RWPE2 (cell line): Measurements from ENCODE around the gene REG4.

Source experiments
- ATAC-seq: fragments of 200-7000 bp; cut with Tn5 transposase; 3 replicates; pipeline ENCODE4 v1.9.1; 2021; ENCODE audit warnings: low read depth
- DNase-seq: peaks from one replicate; pipeline ENCODE4 v3.0.0-alpha.2; 2020; ENCODE audit warnings: low spot score
- H3K27ac ChIP-seq: fragments of 450-650 bp; 2 replicates; pipeline ENCODE4 v1.5.1; 2017; ENCODE audit warnings: mild to moderate bottlenecking; ENCODE audit not compliant: poor library complexity, severe bottlenecking
- H3K27me3 ChIP-seq: fragments of 250-450 bp; sonication (Bioruptor Pico); 2 replicates; pipeline ENCODE4 v1.5.1; 2021; ENCODE audit warnings: mild to moderate bottlenecking, moderate library complexity; ENCODE audit not compliant: insufficient read depth, poor library complexity, severe bottlenecking
- H3K36me3 ChIP-seq: fragments of 250-450 bp; sonication (Bioruptor Pico); 2 replicates; pipeline ENCODE4 v1.5.1; 2020; ENCODE audit warnings: low read depth, mild to moderate bottlenecking, moderate library complexity
- H3K4me1 ChIP-seq: fragments of 250-450 bp; sonication (Bioruptor Pico); 2 replicates; pipeline ENCODE4 v1.5.1; 2021; ENCODE audit warnings: mild to moderate bottlenecking, moderate library complexity; ENCODE audit not compliant: insufficient read depth, poor library complexity, severe bottlenecking
- H3K4me3 ChIP-seq: fragments of 250-450 bp; sonication (Bioruptor Pico); 2 replicates; pipeline ENCODE4 v1.5.1; 2021; ENCODE audit warnings: mild to moderate bottlenecking, moderate library complexity; ENCODE audit not compliant: severe bottlenecking
- H3K9me3 ChIP-seq: fragments of 250-450 bp; sonication (Bioruptor Pico); 2 replicates; pipeline ENCODE4 v1.5.1; 2021; ENCODE audit warnings: mild to moderate bottlenecking, moderate library complexity; ENCODE audit not compliant: severe bottlenecking
- TF ChIP-seq, protein P1 (sequence below): fragments of 450-650 bp; IDR thresholded peaks from one replicate; pipeline ENCODE4 v1.5.1; 2017; ENCODE audit warnings: mild to moderate bottlenecking, moderate library complexity; ENCODE audit not compliant: poor library complexity, severe bottlenecking

The REG4 gene

GRCh38 chr1:119811985-119812557 lies 811 bp upstream of the REG4 start:
- DNase-seq (no peak), ATAC-seq (no peak)
- Histone ChIP-seq H3K9me3 (no peaks in the 10 kb centered on the region), H3K4me3 (no peak overlapping the region), H3K27me3 (no peaks in the 10 kb centered on the region), H3K27ac (no peak overlapping the region), H3K36me3 (no peaks in the 10 kb centered on the region), H3K4me1 (no peaks in the 10 kb centered on the region)
- TF ChIP-seq, protein P1, sequence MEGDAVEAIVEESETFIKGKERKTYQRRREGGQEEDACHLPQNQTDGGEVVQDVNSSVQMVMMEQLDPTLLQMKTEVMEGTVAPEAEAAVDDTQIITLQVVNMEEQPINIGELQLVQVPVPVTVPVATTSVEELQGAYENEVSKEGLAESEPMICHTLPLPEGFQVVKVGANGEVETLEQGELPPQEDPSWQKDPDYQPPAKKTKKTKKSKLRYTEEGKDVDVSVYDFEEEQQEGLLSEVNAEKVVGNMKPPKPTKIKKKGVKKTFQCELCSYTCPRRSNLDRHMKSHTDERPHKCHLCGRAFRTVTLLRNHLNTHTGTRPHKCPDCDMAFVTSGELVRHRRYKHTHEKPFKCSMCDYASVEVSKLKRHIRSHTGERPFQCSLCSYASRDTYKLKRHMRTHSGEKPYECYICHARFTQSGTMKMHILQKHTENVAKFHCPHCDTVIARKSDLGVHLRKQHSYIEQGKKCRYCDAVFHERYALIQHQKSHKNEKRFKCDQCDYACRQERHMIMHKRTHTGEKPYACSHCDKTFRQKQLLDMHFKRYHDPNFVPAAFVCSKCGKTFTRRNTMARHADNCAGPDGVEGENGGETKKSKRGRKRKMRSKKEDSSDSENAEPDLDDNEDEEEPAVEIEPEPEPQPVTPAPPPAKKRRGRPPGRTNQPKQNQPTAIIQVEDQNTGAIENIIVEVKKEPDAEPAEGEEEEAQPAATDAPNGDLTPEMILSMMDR = no peak

DNA sequence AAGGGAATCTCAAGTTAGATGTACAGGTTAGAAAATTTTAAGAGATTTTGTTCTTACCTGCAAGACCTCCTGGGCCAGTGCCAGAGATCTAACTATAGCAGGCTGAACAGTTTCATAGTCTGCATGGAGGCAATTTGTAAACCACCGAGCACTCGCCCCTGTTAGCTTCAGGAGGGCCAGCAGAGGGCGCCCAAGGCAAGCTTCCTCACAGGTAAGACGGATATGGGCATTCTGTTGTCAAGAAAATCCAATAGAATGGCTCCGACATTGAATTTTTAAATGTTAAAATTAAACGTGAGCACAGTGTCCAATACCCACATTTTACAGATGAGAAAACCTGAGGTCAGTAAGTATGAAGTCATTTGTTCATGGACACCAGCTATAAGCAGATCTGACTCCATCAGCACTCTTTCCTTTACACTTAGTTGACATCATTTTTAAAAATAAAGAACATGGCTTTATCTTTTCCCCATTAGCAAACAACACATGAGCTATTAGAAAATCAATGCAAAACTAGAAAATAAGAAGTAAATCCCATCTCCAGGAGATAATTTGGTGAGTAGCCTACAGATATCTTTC lies 2.2 kb downstream of the REG4 start:
- Histone ChIP-seq H3K36me3 (no peaks in the 10 kb centered on the region), H3K4me3 (no peak overlapping the region), H3K27ac (no peak overlapping the region), H3K27me3 (no peaks in the 10 kb centered on the region), H3K4me1 (no peaks in the 10 kb centered on the region), H3K9me3 (no peaks in the 10 kb centered on the region)
- DNase-seq = no peak
- peak; percentile 94 for ATAC-seq
- TF ChIP-seq, protein P1 = peak; percentile 97

DNA sequence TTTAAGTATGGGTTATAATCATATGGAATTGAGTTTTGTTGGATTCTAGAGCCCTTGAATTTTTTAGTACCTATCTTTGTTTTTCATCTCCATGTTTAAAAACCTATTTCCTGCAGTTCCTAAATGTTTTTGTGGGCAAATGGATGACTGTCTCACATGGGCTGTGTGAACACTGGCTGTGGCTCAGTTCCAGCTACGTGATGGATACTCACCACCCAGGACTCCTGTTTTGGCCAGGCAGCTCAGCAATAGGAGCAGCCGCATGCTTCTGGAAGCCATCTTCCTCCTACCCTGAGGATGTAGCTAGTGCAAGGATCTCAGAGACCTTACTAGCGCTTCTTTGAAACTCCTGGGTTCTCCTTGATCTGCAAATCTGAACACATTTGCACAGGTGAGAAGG lies 2.8 kb downstream of the REG4 start:
- Histone ChIP-seq H3K27ac (no peak overlapping the region), H3K9me3 (no peaks in the 10 kb centered on the region), H3K4me1 (no peaks in the 10 kb centered on the region), H3K27me3 (no peaks in the 10 kb centered on the region), H3K36me3 (no peaks in the 10 kb centered on the region), H3K4me3 (no peak overlapping the region)
- ATAC-seq = no peak; the same call in 2 of the 3 replicates
- no peak for DNase-seq
- TF ChIP-seq, protein P1 = no peak

- ATAC-seq (no peak), DNase-seq (no peak)
- Histone ChIP-seq H3K27me3 (no peaks in the 10 kb centered on the region), H3K27ac (no peak overlapping the region), H3K4me1 (no peaks in the 10 kb centered on the region), H3K9me3 (no peaks in the 10 kb centered on the region), H3K4me3 (no peak overlapping the region), H3K36me3 (no peaks in the 10 kb centered on the region)
- TF ChIP-seq, protein P1 = no peak
Measured at GRCh38 chr1:119806489-119806888, 4.8 kb downstream of the REG4 start.

GRCh38 chr1:119805746-119806145 lies 5.5 kb downstream of the REG4 start:
- no peaks in the 10 kb centered on the region for H3K4me1 ChIP-seq
- no peak for DNase-seq
- no peaks in the 10 kb centered on the region for H3K9me3 ChIP-seq
- no peak overlapping the region for H3K4me3 ChIP-seq
- H3K27ac ChIP-seq = no peak overlapping the region
- no peaks in the 10 kb centered on the region for H3K36me3 ChIP-seq
- TF ChIP-seq, protein P1 = no peak
- no peak for ATAC-seq
- no peaks in the 10 kb centered on the region for H3K27me3 ChIP-seq
